ENCODE data around the gene ZNF813. TPM values are rescaled to one million over a fixed set of nuclear protein-coding genes. Genes with fewer than 3 reads are reported as not detected.

The ZNF813 gene
- total and polyA plus RNA-seq, 2 experiments from 2014 or later = 6.4 to 29.3 TPM

DNA sequence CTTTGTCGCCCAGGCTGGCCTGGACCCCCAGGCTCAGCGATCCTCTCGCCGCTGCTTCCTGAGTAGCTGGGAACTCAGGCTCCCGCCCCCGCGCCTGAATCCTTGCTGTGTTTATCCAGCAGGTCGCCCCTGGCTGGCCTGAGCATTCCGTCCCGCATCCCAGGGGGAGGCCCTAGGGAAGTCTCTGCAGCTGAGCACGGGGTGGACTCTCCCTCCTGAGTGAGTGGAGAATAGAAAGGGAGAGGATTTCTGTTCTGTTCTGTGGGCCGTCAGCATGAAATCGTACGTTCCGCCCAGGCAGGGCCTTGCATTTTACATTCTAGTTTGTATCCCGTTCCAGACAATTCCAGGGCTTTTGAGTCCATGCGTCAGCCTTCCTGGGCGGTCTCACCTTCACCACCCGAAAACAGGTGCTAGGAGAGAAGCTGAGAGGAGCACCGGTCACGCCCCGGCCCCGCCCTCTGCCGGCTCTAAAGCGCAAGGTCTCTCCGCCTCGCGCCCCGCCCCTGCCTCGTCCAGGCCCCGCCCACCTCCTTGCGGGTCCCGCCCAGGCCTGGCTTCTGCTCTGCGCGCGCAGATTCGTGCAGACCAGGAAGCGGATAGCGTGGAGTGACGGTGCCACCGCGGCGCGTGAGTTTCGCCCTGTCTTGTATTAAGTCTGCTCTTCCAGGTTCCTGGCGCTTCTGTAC lies 36.0 kb upstream of the ZNF813 start, which contains the start of gene ZNF761:
ZNF761 (plus strand) TSS at position 586 of the 689 bp plus-strand sequence. CDS start 15,285 bp downstream, outside the sequence.
- Histone ChIP-seq H3K4me2 (peak within 1 kb of the TSS; percentile 82), H3K27ac (ENCODE audit: low read depth) (peak within 1 kb of the TSS; percentile 93), H3K27me3 (ENCODE audit: insufficient read depth) (no peaks in the 10 kb centered on the region), H3K4me3 (peak within 1 kb of the TSS; percentile 85), H3K36me3 (ENCODE audit: insufficient read depth) (peaks cover 9% of the 10 kb centered on the region; the same call in 1 of the 2 replicates), H2AFZ (peak within 1 kb of the TSS; percentile 44; the same call in 1 of the 2 replicates), H3K9me2 (ENCODE audit: insufficient read depth) (no peaks in the 10 kb centered on the region), H4K20me1 (replicated peaks; ENCODE audit: insufficient read depth) (peaks cover 8% of the 10 kb centered on the region), H3K4me1 (ENCODE audit: insufficient read depth) (peaks cover 16% of the 10 kb centered on the region; the same call in 1 of the 2 replicates), H3F3A (replicated peaks; ENCODE audit: low read depth) (0 out of 2 replicates have a peak, but pooled peaks cover 4% of the 10 kb centered on the region), H3K79me2 (replicated peaks; ENCODE audit: insufficient read depth) (peaks cover 31% of the 10 kb centered on the region)
- H3K27me3 Mint-ChIP-seq (ENCODE audit: insufficient read depth, low read depth, poor library complexity) = peaks cover 8% of the 10 kb centered on the region
- H3K4me1 Mint-ChIP-seq = peaks cover 21% of the 10 kb centered on the region; the same call in 2 of the 3 replicates
- TF ChIP-seq POLR2AphosphoS5 (IDR thresholded peaks at IDR 0.05; ENCODE audit: low read depth) = peak; percentile 73
- 0 out of 2 replicates have a peak, but pooled peaks have one; percentile 20 for TF ChIP-seq CREB1 (CRISPR knock-in tag; IDR thresholded peaks at IDR 0.05; ENCODE audit: low read depth)
- no peak for TF ChIP-seq STAT1 (IDR thresholded peaks at IDR 0.05; ENCODE audit: unreplicated experiment)
- peak; percentile 95 for ATAC-seq
- peaks cover 23% of the 10 kb centered on the region for H3K36me3 Mint-ChIP-seq (ENCODE audit: low read depth)
- H3K4me3 Mint-ChIP-seq = peak within 1 kb of the TSS; percentile 93
- peak within 1 kb of the TSS; percentile 96 for H3K27ac Mint-ChIP-seq
- peak; percentile 98 for DNase-seq (ENCODE audit: low spot score)
- no peaks in the 10 kb centered on the region for H3K9me3 Mint-ChIP-seq

DNA sequence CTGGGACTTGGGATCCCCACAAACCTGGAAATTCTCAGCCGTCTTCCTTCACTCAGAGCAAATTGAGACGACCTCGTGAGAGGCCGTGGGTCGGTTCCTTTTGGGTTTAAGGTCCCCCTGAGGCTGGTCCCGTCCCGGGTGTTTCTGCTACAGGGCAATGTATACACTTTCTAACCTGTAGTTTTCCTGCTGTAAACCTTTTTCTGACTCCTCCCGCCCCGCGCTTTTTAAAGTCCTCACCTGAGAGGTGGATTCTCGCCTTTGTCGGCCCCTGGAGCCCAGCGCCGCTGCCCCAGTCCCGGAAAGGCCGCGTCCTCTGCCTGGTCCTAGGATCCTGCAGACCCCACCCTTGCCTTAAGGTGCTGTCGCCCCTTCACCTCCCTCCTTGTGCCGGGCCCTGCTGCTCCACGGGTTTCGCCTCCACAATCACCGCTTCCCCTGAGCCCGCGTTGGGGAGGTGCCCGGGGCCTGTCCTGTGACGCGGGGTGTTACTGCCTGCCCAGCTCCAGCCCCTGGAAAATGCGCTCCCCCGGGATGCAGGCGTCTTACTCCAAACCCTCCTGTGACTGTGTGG lies 35.4 kb upstream of the ZNF813 start:
- H2AFZ ChIP-seq = no peak overlapping the region
- peak overlapping the region; percentile 93 for H3K4me3 Mint-ChIP-seq
- peak overlapping the region; percentile 82 for H3K4me2 ChIP-seq
- peaks cover 9% of the 10 kb centered on the region; the same call in 1 of the 2 replicates for H3K36me3 ChIP-seq (ENCODE audit: insufficient read depth)
- 0 out of 2 replicates have a peak, but pooled peaks cover 4% of the 10 kb centered on the region for H3F3A ChIP-seq (replicated peaks; ENCODE audit: low read depth)
- DNase-seq (ENCODE audit: low spot score) = peak; percentile 50
- H3K36me3 Mint-ChIP-seq (ENCODE audit: low read depth) = peaks cover 26% of the 10 kb centered on the region
- H4K20me1 ChIP-seq (replicated peaks; ENCODE audit: insufficient read depth) = peaks cover 12% of the 10 kb centered on the region
- H3K27ac Mint-ChIP-seq = peak overlapping the region; percentile 93
- H3K9me2 ChIP-seq (ENCODE audit: insufficient read depth) = no peaks in the 10 kb centered on the region
- peaks cover 16% of the 10 kb centered on the region; the same call in 1 of the 2 replicates for H3K4me1 ChIP-seq (ENCODE audit: insufficient read depth)
- H3K79me2 ChIP-seq (replicated peaks; ENCODE audit: insufficient read depth) = peaks cover 38% of the 10 kb centered on the region
- peaks cover 21% of the 10 kb centered on the region; the same call in 2 of the 3 replicates for H3K4me1 Mint-ChIP-seq
- H3K27ac ChIP-seq (ENCODE audit: low read depth) = no peak overlapping the region
- peak; percentile 63 for ATAC-seq
- no peaks in the 10 kb centered on the region for H3K27me3 ChIP-seq (ENCODE audit: insufficient read depth)
- no peaks in the 10 kb centered on the region for H3K9me3 Mint-ChIP-seq
- H3K27me3 Mint-ChIP-seq (ENCODE audit: insufficient read depth, low read depth, poor library complexity) = peaks cover 8% of the 10 kb centered on the region
- peak overlapping the region; percentile 85 for H3K4me3 ChIP-seq
- TF ChIP-seq NANOG (IDR thresholded peaks at IDR 0.05; ENCODE audit: borderline replicate concordance) (no peak), EZH2 (IDR thresholded peaks at IDR 0.05; ENCODE audit: low read depth, unreplicated experiment) (no peak)
- TF ChIP-seq, protein P1, sequence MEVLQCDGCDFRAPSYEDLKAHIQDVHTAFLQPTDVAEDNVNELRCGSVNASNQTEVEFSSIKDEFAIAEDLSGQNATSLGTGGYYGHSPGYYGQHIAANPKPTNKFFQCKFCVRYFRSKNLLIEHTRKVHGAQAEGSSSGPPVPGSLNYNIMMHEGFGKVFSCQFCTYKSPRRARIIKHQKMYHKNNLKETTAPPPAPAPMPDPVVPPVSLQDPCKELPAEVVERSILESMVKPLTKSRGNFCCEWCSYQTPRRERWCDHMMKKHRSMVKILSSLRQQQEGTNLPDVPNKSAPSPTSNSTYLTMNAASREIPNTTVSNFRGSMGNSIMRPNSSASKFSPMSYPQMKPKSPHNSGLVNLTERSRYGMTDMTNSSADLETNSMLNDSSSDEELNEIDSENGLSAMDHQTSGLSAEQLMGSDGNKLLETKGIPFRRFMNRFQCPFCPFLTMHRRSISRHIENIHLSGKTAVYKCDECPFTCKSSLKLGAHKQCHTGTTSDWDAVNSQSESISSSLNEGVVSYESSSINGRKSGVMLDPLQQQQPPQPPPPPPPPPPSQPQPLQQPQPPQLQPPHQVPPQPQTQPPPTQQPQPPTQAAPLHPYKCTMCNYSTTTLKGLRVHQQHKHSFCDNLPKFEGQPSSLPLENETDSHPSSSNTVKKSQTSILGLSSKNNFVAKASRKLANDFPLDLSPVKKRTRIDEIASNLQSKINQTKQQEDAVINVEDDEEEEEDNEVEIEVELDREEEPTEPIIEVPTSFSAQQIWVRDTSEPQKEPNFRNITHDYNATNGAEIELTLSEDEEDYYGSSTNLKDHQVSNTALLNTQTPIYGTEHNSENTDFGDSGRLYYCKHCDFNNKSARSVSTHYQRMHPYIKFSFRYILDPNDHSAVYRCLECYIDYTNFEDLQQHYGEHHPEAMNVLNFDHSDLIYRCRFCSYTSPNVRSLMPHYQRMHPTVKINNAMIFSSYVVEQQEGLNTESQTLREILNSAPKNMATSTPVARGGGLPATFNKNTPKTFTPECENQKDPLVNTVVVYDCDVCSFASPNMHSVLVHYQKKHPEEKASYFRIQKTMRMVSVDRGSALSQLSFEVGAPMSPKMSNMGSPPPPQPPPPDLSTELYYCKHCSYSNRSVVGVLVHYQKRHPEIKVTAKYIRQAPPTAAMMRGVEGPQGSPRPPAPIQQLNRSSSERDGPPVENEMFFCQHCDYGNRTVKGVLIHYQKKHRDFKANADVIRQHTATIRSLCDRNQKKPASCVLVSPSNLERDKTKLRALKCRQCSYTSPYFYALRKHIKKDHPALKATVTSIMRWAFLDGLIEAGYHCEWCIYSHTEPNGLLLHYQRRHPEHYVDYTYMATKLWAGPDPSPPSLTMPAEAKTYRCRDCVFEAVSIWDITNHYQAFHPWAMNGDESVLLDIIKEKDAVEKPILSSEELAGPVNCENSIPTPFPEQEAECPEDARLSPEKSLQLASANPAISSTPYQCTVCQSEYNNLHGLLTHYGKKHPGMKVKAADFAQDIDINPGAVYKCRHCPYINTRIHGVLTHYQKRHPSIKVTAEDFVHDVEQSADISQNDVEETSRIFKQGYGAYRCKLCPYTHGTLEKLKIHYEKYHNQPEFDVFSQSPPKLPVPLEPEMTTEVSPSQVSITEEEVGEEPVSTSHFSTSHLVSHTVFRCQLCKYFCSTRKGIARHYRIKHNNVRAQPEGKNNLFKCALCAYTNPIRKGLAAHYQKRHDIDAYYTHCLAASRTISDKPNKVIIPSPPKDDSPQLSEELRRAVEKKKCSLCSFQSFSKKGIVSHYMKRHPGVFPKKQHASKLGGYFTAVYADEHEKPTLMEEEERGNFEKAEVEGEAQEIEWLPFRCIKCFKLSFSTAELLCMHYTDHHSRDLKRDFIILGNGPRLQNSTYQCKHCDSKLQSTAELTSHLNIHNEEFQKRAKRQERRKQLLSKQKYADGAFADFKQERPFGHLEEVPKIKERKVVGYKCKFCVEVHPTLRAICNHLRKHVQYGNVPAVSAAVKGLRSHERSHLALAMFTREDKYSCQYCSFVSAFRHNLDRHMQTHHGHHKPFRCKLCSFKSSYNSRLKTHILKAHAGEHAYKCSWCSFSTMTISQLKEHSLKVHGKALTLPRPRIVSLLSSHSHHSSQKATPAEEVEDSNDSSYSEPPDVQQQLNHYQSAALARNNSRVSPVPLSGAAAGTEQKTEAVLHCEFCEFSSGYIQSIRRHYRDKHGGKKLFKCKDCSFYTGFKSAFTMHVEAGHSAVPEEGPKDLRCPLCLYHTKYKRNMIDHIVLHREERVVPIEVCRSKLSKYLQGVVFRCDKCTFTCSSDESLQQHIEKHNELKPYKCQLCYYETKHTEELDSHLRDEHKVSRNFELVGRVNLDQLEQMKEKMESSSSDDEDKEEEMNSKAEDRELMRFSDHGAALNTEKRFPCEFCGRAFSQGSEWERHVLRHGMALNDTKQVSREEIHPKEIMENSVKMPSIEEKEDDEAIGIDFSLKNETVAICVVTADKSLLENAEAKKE (CRISPR knock-in tag; IDR thresholded peaks at IDR 0.05) = no peak
- TF ChIP-seq, protein P2, sequence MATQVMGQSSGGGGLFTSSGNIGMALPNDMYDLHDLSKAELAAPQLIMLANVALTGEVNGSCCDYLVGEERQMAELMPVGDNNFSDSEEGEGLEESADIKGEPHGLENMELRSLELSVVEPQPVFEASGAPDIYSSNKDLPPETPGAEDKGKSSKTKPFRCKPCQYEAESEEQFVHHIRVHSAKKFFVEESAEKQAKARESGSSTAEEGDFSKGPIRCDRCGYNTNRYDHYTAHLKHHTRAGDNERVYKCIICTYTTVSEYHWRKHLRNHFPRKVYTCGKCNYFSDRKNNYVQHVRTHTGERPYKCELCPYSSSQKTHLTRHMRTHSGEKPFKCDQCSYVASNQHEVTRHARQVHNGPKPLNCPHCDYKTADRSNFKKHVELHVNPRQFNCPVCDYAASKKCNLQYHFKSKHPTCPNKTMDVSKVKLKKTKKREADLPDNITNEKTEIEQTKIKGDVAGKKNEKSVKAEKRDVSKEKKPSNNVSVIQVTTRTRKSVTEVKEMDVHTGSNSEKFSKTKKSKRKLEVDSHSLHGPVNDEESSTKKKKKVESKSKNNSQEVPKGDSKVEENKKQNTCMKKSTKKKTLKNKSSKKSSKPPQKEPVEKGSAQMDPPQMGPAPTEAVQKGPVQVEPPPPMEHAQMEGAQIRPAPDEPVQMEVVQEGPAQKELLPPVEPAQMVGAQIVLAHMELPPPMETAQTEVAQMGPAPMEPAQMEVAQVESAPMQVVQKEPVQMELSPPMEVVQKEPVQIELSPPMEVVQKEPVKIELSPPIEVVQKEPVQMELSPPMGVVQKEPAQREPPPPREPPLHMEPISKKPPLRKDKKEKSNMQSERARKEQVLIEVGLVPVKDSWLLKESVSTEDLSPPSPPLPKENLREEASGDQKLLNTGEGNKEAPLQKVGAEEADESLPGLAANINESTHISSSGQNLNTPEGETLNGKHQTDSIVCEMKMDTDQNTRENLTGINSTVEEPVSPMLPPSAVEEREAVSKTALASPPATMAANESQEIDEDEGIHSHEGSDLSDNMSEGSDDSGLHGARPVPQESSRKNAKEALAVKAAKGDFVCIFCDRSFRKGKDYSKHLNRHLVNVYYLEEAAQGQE (IDR thresholded peaks at IDR 0.05; ENCODE audit: unreplicated experiment) = no peak
- TF ChIP-seq, protein P3, sequence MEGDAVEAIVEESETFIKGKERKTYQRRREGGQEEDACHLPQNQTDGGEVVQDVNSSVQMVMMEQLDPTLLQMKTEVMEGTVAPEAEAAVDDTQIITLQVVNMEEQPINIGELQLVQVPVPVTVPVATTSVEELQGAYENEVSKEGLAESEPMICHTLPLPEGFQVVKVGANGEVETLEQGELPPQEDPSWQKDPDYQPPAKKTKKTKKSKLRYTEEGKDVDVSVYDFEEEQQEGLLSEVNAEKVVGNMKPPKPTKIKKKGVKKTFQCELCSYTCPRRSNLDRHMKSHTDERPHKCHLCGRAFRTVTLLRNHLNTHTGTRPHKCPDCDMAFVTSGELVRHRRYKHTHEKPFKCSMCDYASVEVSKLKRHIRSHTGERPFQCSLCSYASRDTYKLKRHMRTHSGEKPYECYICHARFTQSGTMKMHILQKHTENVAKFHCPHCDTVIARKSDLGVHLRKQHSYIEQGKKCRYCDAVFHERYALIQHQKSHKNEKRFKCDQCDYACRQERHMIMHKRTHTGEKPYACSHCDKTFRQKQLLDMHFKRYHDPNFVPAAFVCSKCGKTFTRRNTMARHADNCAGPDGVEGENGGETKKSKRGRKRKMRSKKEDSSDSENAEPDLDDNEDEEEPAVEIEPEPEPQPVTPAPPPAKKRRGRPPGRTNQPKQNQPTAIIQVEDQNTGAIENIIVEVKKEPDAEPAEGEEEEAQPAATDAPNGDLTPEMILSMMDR (conservative IDR thresholded peaks at IDR 0.05; ENCODE audit: low read depth in 2 of 2) = no peak

All from GM23338 (cell line).